Kidney (tissue), 14 donors: ENCODE measurements around the gene THBS2. TPM values are rescaled to one million over a fixed set of nuclear protein-coding genes. Genes with fewer than 3 reads are reported as not detected.
A peak's percentile ranks its signal among the peaks of the same experiment; 100 is the strongest.

ENCODE experiments used
- DNase-seq, 5 donors: peaks; one replicate each; pipeline ENCODE4 v3.0.0-alpha.2; 2013 to 2020
- FAIRE-seq: peaks from 2 replicates; lab custom pipeline; 2012; peaks lifted over from hg19 to GRCh38; lab: Jason Lieb, UNC
- H3K27ac ChIP-seq, 2 donors: one replicate each; pipeline ENCODE4 v1.7.0; 2013; ENCODE audit warnings: low read depth in 2 of 2, low read length in 2 of 2, inconsistent platforms in 1 of 2
- H3K27me3 ChIP-seq: one replicate; pipeline ENCODE4 v1.7.1; 2013; ENCODE audit warnings: low read length, inconsistent platforms; ENCODE audit not compliant: control insufficient read depth, insufficient read depth
- H3K36me3 ChIP-seq, 3 donors: one replicate each; pipeline versions ENCODE4 v1.7.0 to v1.7.1; 2013; ENCODE audit warnings: low read length in 3 of 3, control low read depth in 1 of 3, inconsistent platforms in 1 of 3; ENCODE audit not compliant: insufficient read depth in 3 of 3, control insufficient read depth in 2 of 3
- H3K4me1 ChIP-seq, 3 donors: one replicate each; pipeline versions ENCODE4 v1.7.0 to v1.7.1; 2013; ENCODE audit warnings: low read length in 3 of 3, inconsistent platforms in 1 of 3, low read depth in 1 of 3; ENCODE audit not compliant: control insufficient read depth in 2 of 3, insufficient read depth in 2 of 3
- H3K4me3 ChIP-seq, 3 donors: one replicate each; pipeline versions ENCODE4 v1.7.0 to v1.8.1; 2013; ENCODE audit warnings: low read length in 3 of 3, control low read depth in 1 of 3, inconsistent platforms in 1 of 3
- H3K9ac ChIP-seq, 3 donors: one replicate each; pipeline versions ENCODE4 v1.7.0 to v1.7.1; 2013; ENCODE audit warnings: low read length in 3 of 3, control low read depth in 1 of 3, inconsistent platforms in 1 of 3
- H3K9me3 ChIP-seq, 3 donors: one replicate each; pipeline versions ENCODE4 v1.7.0 to v1.7.1; 2013; ENCODE audit warnings: low read length in 3 of 3, control low read depth in 1 of 3, inconsistent platforms in 1 of 3; ENCODE audit not compliant: control insufficient read depth in 2 of 3, insufficient read depth in 1 of 3
- intact Hi-C: fragments of 100-400 bp; cut with DNase I; formaldehyde crosslinking; loops from one replicate; pipeline ENCODE4 v1.11.1; 2022
- polyA plus RNA-seq: library from polyadenylated mRNA; stranded (reverse); fragments of 350-450 nt; fragmentation: Illumina TruSeq; extraction: RNeasy Lipid Tissue Mini Kit (QIAGEN cat#74804); gene quantifications from one replicate; pipeline ENCODE4 v1.2.3, GENCODE V29; 2014; ENCODE audit warnings: low read depth, low replicate concordance; ENCODE audit not compliant: insufficient read depth
- total RNA-seq: library from RNA; stranded (reverse); fragmentation: NEBNext Ultra II Directional; extraction: Animal tissue kit (Norgen Biotek cat#: 25700); gene quantifications from one replicate; pipeline ENCODE4 v1.2.1, GENCODE V29; 2021
- TF ChIP-seq, protein P1 (sequence below): IDR thresholded peaks from 3 replicates; pipeline ENCODE4 v1.5.1; 2012; ENCODE audit warnings: mild to moderate bottlenecking, moderate library complexity, borderline replicate concordance; ENCODE audit not compliant: insufficient read depth; ENCODE audit errors: extremely low read depth
- donor health status: control.
- donor health status: control.
- donor health status: control.
- donor health status: control.
- donor health status: control.
- donor health status: DM: yes; HTN: yes; CAD: no.
- donor health status: Normal renal cell carcinoma (clear cell type).

THBS2 gene
- total and polyA plus RNA-seq, 2 donors from 2014 or later: 2.7 to 33.4 TPM

DNA sequence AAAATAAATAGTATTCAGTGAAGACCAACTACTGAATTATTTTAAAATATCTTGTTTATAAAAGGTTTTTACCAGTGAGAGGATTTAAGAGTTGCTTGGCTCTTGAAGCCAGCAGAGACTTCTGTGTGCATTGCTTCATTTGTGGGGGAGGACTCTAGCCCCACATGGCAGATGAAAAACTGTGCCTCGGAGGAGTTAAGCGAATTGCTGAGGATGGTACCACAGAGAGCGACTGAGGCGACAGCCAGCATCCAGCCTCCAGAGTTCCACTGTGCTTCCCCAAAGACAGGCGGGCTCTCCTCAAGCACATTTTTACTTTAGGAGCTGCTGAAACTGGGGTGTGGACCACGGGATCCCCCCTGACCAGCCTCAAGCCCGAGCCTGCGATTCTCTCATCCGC, 80.7 kb downstream of the THBS2 start:
- FAIRE-seq (no peak), DNase-seq (peak in 1 of 5 donors; percentile 8)
- intact Hi-C loops: no loop called here
- TF ChIP-seq, protein P1, sequence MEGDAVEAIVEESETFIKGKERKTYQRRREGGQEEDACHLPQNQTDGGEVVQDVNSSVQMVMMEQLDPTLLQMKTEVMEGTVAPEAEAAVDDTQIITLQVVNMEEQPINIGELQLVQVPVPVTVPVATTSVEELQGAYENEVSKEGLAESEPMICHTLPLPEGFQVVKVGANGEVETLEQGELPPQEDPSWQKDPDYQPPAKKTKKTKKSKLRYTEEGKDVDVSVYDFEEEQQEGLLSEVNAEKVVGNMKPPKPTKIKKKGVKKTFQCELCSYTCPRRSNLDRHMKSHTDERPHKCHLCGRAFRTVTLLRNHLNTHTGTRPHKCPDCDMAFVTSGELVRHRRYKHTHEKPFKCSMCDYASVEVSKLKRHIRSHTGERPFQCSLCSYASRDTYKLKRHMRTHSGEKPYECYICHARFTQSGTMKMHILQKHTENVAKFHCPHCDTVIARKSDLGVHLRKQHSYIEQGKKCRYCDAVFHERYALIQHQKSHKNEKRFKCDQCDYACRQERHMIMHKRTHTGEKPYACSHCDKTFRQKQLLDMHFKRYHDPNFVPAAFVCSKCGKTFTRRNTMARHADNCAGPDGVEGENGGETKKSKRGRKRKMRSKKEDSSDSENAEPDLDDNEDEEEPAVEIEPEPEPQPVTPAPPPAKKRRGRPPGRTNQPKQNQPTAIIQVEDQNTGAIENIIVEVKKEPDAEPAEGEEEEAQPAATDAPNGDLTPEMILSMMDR: no peak
- no peak overlapping the region for H3K27ac ChIP-seq
- no peaks in the 10 kb centered on the region for H3K27me3 ChIP-seq
- H3K9ac ChIP-seq: no peak overlapping the region
- H3K9me3 ChIP-seq: no peaks in the 10 kb centered on the region
- no peak overlapping the region for H3K4me3 ChIP-seq
- no peaks in the 10 kb centered on the region for H3K4me1 ChIP-seq
- no peaks in the 10 kb centered on the region for H3K36me3 ChIP-seq

DNA sequence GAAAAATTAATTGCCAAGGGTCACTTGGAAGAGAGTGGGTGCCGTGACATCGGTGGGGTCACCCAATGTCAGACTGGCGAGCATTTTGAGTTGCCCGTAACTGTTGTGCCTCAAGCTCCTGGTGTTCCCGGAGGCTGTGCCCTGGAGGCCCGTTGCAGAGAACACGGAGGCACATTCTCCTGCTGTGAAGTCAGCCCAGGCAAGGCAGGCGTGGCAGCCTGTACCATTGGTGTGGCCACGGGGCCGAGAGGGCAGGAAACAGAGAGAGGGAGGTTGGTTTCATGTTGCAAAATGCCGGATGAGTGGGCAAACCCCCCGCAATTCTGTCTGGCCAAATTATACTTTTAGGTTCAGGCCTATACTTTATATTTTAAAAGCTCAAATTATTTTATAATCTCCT, 81.2 kb downstream of the THBS2 start:
- FAIRE-seq: no peak
- intact Hi-C loops: no loop called here
- Histone ChIP-seq H3K4me1 (no peaks in the 10 kb centered on the region), H3K27ac (peak overlapping the region in 1 of 2 donors; percentile 7), H3K27me3 (no peaks in the 10 kb centered on the region), H3K4me3 (no peak overlapping the region), H3K36me3 (no peaks in the 10 kb centered on the region), H3K9me3 (no peaks in the 10 kb centered on the region), H3K9ac (no peak overlapping the region)
- TF ChIP-seq, protein P1: no peak
- peak; percentile 61 to 72 (median 65) for DNase-seq

DNA sequence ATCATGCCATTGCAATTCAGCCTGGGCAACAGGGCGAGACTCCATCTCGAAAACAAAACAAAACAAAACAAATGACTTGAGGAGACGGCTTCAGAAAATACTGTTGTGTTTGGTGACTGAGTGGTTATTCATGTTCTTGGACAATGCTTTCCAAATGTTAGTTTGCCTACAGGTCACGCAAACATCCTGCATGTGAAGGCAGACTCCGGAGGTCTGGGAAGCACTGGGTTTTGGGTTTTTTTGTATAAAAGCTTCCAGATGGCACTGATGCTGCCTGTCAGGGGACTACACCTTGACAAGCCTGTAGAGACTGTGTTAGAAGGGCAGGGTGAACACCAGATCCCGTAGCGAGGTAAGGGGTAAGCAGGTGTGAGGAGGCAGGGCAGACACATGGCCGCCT, 81.7 kb downstream of the THBS2 start:
- TF ChIP-seq, protein P1: no peak
- H3K27ac ChIP-seq: peak overlapping the region in 1 of 2 donors; percentile 7
- no peaks in the 10 kb centered on the region for H3K4me1 ChIP-seq
- H3K27me3 ChIP-seq: no peaks in the 10 kb centered on the region
- no peak overlapping the region for H3K4me3 ChIP-seq
- intact Hi-C loops: no loop called here
- no peaks in the 10 kb centered on the region for H3K36me3 ChIP-seq
- no peak for FAIRE-seq
- H3K9ac ChIP-seq: no peak overlapping the region
- DNase-seq: peak in 1 of 5 donors; percentile 1
- H3K9me3 ChIP-seq: no peaks in the 10 kb centered on the region

DNA sequence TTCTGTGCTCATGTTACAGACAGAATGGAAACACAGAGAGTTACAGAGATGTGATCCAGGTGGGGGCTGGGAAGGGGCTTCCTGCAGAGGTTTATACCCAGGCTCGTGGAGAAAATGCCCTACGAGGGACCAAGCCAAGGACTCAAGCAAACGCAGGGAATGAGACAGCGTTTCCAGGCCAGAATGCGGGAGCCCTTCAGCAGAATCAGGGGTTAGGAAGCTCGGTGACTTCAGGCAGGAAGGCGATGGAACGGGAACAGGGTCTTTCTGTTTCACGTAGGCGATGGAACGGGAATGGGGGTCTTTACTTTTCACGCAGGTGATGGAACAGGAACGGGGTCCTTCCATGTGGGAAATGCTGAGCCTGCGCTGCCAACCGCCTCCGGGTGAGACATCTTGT, 82.6 kb downstream of the THBS2 start:
- intact Hi-C loops: no loop called here
- Histone ChIP-seq H3K27ac (no peak overlapping the region), H3K4me3 (no peak overlapping the region), H3K27me3 (no peaks in the 10 kb centered on the region), H3K4me1 (no peaks in the 10 kb centered on the region), H3K9ac (no peak overlapping the region), H3K36me3 (no peaks in the 10 kb centered on the region), H3K9me3 (no peaks in the 10 kb centered on the region)
- TF ChIP-seq, protein P1: no peak
- FAIRE-seq: no peak
- peak in 1 of 5 donors; percentile 4 for DNase-seq
